NB4 (cell line): ENCODE measurements around the gene CELF4.

Source experiments
- MYC ChIP-seq: IDR thresholded peaks from 2 replicates; pipeline ENCODE4 v1.6.1; 2011; ENCODE audit warnings: low read depth, low read length
- TF ChIP-seq, protein P1 (sequence below): IDR thresholded peaks from one replicate; pipeline ENCODE4 v1.5.1; 2012; ENCODE audit warnings: low read depth, low read length
- TF ChIP-seq, protein P2 (sequence below): IDR thresholded peaks from 2 replicates; pipeline ENCODE4 v1.6.1; 2011; ENCODE audit warnings: low read depth, low read length

DNA sequence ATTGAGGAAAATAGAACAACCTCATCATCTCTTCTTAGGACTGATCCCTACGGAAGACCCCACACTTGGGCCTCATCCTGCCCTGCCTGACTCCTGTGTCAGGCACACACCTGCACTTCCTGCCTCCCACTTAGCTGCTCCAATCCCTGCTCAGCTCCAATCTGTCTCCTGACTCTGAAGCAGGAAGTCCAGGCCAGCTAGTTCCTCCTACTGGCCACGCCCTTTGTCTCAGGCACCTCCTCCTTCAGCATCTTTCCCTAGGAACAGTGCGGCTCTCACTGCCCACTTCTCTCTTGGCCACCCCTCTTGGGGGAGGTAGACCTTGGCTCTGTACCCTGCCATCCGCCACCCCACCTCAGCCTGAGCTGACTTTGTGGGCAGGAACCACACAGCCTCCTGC, 135.8 kb downstream of the CELF4 start:
- TF ChIP-seq, protein P1, sequence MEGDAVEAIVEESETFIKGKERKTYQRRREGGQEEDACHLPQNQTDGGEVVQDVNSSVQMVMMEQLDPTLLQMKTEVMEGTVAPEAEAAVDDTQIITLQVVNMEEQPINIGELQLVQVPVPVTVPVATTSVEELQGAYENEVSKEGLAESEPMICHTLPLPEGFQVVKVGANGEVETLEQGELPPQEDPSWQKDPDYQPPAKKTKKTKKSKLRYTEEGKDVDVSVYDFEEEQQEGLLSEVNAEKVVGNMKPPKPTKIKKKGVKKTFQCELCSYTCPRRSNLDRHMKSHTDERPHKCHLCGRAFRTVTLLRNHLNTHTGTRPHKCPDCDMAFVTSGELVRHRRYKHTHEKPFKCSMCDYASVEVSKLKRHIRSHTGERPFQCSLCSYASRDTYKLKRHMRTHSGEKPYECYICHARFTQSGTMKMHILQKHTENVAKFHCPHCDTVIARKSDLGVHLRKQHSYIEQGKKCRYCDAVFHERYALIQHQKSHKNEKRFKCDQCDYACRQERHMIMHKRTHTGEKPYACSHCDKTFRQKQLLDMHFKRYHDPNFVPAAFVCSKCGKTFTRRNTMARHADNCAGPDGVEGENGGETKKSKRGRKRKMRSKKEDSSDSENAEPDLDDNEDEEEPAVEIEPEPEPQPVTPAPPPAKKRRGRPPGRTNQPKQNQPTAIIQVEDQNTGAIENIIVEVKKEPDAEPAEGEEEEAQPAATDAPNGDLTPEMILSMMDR: no peak
- no peak for TF ChIP-seq MYC
- TF ChIP-seq, protein P2, sequence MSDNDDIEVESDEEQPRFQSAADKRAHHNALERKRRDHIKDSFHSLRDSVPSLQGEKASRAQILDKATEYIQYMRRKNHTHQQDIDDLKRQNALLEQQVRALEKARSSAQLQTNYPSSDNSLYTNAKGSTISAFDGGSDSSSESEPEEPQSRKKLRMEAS: no peak
